HepG2 (cell line): ENCODE measurements around the gene AP2B1.

Experiments
- GTF3A ChIP-seq: sonication (generic); formaldehyde crosslinking; conservative IDR thresholded peaks from 2 replicates; pipeline ENCODE4 v1.4.0; 2020; ENCODE audit warnings: mild to moderate bottlenecking, missing genetic modification reagents
- GZF1 ChIP-seq: sonication (generic); formaldehyde crosslinking; IDR thresholded peaks from 2 replicates; pipeline ENCODE4 v1.5.1; 2020; ENCODE audit warnings: mild to moderate bottlenecking, missing genetic modification reagents
- JUN ChIP-seq: sonication (generic); formaldehyde crosslinking; IDR thresholded peaks from 2 replicates; pipeline ENCODE4 v1.4.0; 2020; ENCODE audit warnings: mild to moderate bottlenecking, missing genetic modification reagents
- MEF2D ChIP-seq: sonication (generic); formaldehyde crosslinking; IDR thresholded peaks from 2 replicates; pipeline ENCODE4 v1.5.1; 2020; ENCODE audit warnings: mild to moderate bottlenecking, missing genetic modification reagents
- NFAT5 ChIP-seq: sonication (generic); formaldehyde crosslinking; IDR thresholded peaks from 2 replicates; pipeline ENCODE4 v1.4.0; 2020; ENCODE audit warnings: missing genetic modification reagents
- PAX8 ChIP-seq: sonication (generic); formaldehyde crosslinking; IDR thresholded peaks from 2 replicates; pipeline ENCODE4 v1.8.0; 2022; ENCODE audit warnings: mild to moderate bottlenecking, missing genetic modification reagents, borderline replicate concordance
- POLR2A ChIP-seq, 2 experiments: IDR thresholded peaks; 2 replicates each; pipeline ENCODE4 v1.6.1; 2011; ENCODE audit warnings: low read depth in 2 of 2, low read length in 2 of 2, mild to moderate bottlenecking in 1 of 2, moderate library complexity in 1 of 2; ENCODE audit not compliant: insufficient read depth in 1 of 2
- RXRA ChIP-seq: sonication (generic); formaldehyde crosslinking; IDR thresholded peaks from 2 replicates; pipeline ENCODE4 v1.5.1; 2020; ENCODE audit warnings: missing genetic modification reagents
- TCF12 ChIP-seq, 2 experiments: fragments of 450-650 bp in 1 of 2; sonication (generic) in 1 of 2; formaldehyde crosslinking in 1 of 2; IDR thresholded peaks; 2 replicates each; pipeline versions ENCODE4 v1.6.1 to v1.8.0; 2017 to 2022; ENCODE audit warnings: antibody characterized with exemption in 1 of 2, mild to moderate bottlenecking in 1 of 2, missing genetic modification reagents in 1 of 2, moderate library complexity in 1 of 2
- ZNF10 ChIP-seq: sonication (generic); formaldehyde crosslinking; IDR thresholded peaks from 2 replicates; pipeline ENCODE4 v1.4.0; 2020; ENCODE audit warnings: mild to moderate bottlenecking, low read depth, missing genetic modification reagents, borderline replicate concordance
- ZNF282 ChIP-seq: fragments of 450-650 bp; IDR thresholded peaks from 2 replicates; pipeline ENCODE4 v1.6.1; 2018; ENCODE audit not compliant: partially characterized antibody
- ZNF329 ChIP-seq: sonication (generic); formaldehyde crosslinking; IDR thresholded peaks from 2 replicates; pipeline ENCODE4 v1.9.0; 2021; ENCODE audit warnings: low read depth, mild to moderate bottlenecking, missing genetic modification reagents

GRCh38 chr17:35730400-35731005, 143.4 kb downstream of the AP2B1 start:
- no peak for TF ChIP-seq ZNF329 (CRISPR knock-in tag)
- no peak for TF ChIP-seq RXRA (CRISPR knock-in tag)
- TF ChIP-seq JUN (CRISPR knock-in tag), result no peak
- TF ChIP-seq GTF3A, result no peak
- no peak for TF ChIP-seq PAX8
- no peak for TF ChIP-seq ZNF10 (CRISPR knock-in tag)
- no peak for TF ChIP-seq MEF2D (CRISPR knock-in tag)
- no peak for TF ChIP-seq ZNF282
- TF ChIP-seq GZF1, result no peak
- no peak for TF ChIP-seq NFAT5 (CRISPR knock-in tag)
- no peak for TF ChIP-seq TCF12 (IDR thresholded peaks at IDR 0.05)
- no peak for TF ChIP-seq TCF12 (CRISPR knock-in tag; IDR thresholded peaks at IDR 0.05)
- no peak for TF ChIP-seq POLR2A (IDR thresholded peaks at IDR 0.05; ENCODE audit: insufficient read depth in 1 of 2, low read depth in 2 of 2, low read length in 2 of 2)
